Activated naive CD8-positive, alpha-beta T cell (primary cell): ENCODE data around the gene TAF9.
"Not testable (repeated sequence)": the region's sequence is repeated elsewhere in the genome, so short reads cannot be mapped to it uniquely, and the experiment has no call there.

Source experiments
- H3K27ac Mint-ChIP-seq: one replicate; pipeline ENCODE4 v1.8.0; 2021; ENCODE audit warnings: mixed read lengths
- H3K27me3 Mint-ChIP-seq: one replicate; pipeline ENCODE4 v1.8.0; 2021; ENCODE audit warnings: mixed read lengths
- H3K36me3 Mint-ChIP-seq: one replicate; pipeline ENCODE4 v1.8.0; 2021; ENCODE audit warnings: mixed read lengths
- H3K4me1 Mint-ChIP-seq: one replicate; pipeline ENCODE4 v1.8.0; 2021; ENCODE audit warnings: low read depth, mixed read lengths
- H3K4me3 Mint-ChIP-seq: one replicate; pipeline ENCODE4 v1.8.0; 2021; ENCODE audit warnings: mild to moderate bottlenecking, mixed read lengths
- H3K9me3 Mint-ChIP-seq: one replicate; pipeline ENCODE4 v1.8.0; 2021; ENCODE audit warnings: low read depth, mixed read lengths

TAF9 gene

GRCh38 chr5:69369340-69370121, at the start of gene TAF9, which contains the start of the genes AK6 and RAD17:
TAF9 (minus strand) TSS chr5:69369520; CDS start chr5:69365737, 3,783 bp downstream.
AK6 (minus strand) TSS chr5:69369520; CDS start chr5:69369490, 30 bp downstream.
RAD17 (plus strand) TSS chr5:69369818; CDS start chr5:69372209, 2,391 bp downstream.
- Mint-ChIP-seq H3K4me1 (peaks cover 43% of the 10 kb centered on the region), H3K36me3 (peaks cover 3% of the 10 kb centered on the region), H3K27me3 (no peaks in the 10 kb centered on the region), H3K4me3 (peak within 1 kb of the TSS; percentile 97), H3K27ac (peak within 1 kb of the TSS; percentile 98), H3K9me3 (no peaks in the 10 kb centered on the region)

GRCh38 chr5:69418554-69418953, 49.2 kb upstream of the TAF9 start:
- peaks cover 12% of the 10 kb centered on the region for H3K4me1 Mint-ChIP-seq
- H3K9me3 Mint-ChIP-seq, result no peaks in the 10 kb centered on the region
- H3K36me3 Mint-ChIP-seq, result peaks cover 8% of the 10 kb centered on the region
- H3K27ac Mint-ChIP-seq, result no peak overlapping the region
- no peaks in the 10 kb centered on the region for H3K27me3 Mint-ChIP-seq
- no peak overlapping the region for H3K4me3 Mint-ChIP-seq

GRCh38 chr5:69416699-69417098, 47.4 kb upstream of the TAF9 start:
- no peaks in the 10 kb centered on the region for H3K9me3 Mint-ChIP-seq
- peaks cover 12% of the 10 kb centered on the region for H3K4me1 Mint-ChIP-seq
- no peaks in the 10 kb centered on the region for H3K27me3 Mint-ChIP-seq
- H3K36me3 Mint-ChIP-seq, result peaks cover 7% of the 10 kb centered on the region
- H3K4me3 Mint-ChIP-seq, result peak overlapping the region; percentile 15
- no peak overlapping the region for H3K27ac Mint-ChIP-seq

- H3K4me3 Mint-ChIP-seq, result peak overlapping the region; percentile 79
- peaks cover 11% of the 10 kb centered on the region for H3K36me3 Mint-ChIP-seq
- H3K9me3 Mint-ChIP-seq, result no peaks in the 10 kb centered on the region
- no peaks in the 10 kb centered on the region for H3K27me3 Mint-ChIP-seq
- peaks cover 12% of the 10 kb centered on the region for H3K4me1 Mint-ChIP-seq
- no peak overlapping the region for H3K27ac Mint-ChIP-seq
Observed at GRCh38 chr5:69416180-69416579, 46.9 kb upstream of the TAF9 start.

- Mint-ChIP-seq H3K9me3 (no peaks in the 10 kb centered on the region), H3K4me3 (peak overlapping the region; percentile 79), H3K36me3 (peaks cover 11% of the 10 kb centered on the region), H3K27ac (no peak overlapping the region), H3K4me1 (peaks cover 12% of the 10 kb centered on the region), H3K27me3 (no peaks in the 10 kb centered on the region)
Observed at GRCh38 chr5:69415584-69415958, 46.3 kb upstream of the TAF9 start.

- peaks cover 12% of the 10 kb centered on the region for H3K4me1 Mint-ChIP-seq
- no peaks in the 10 kb centered on the region for H3K27me3 Mint-ChIP-seq
- no peaks in the 10 kb centered on the region for H3K9me3 Mint-ChIP-seq
- peak within 1 kb of the TSS; percentile 25 for H3K27ac Mint-ChIP-seq
- peak within 1 kb of the TSS; percentile 81 for H3K4me3 Mint-ChIP-seq
- H3K36me3 Mint-ChIP-seq, result peaks cover 11% of the 10 kb centered on the region
Observed at GRCh38 chr5:69414885-69415583, 45.7 kb upstream of the TAF9 start, which contains the start of gene MARVELD2. MARVELD2 (plus strand) TSS chr5:69415116; CDS start chr5:69419386, 4,270 bp downstream.

GRCh38 chr5:69404659-69405330, 35.5 kb upstream of the TAF9 start:
- H3K27ac Mint-ChIP-seq, result no peak overlapping the region
- H3K27me3 Mint-ChIP-seq, result no peaks in the 10 kb centered on the region
- H3K4me3 Mint-ChIP-seq, result no peak overlapping the region
- no peaks in the 10 kb centered on the region for H3K4me1 Mint-ChIP-seq
- H3K36me3 Mint-ChIP-seq, result peaks cover 19% of the 10 kb centered on the region
- no peaks in the 10 kb centered on the region for H3K9me3 Mint-ChIP-seq

- H3K36me3 Mint-ChIP-seq, result no peaks in the 10 kb centered on the region
- no peak overlapping the region for H3K27ac Mint-ChIP-seq
- H3K4me3 Mint-ChIP-seq, result no peak overlapping the region
- no peaks in the 10 kb centered on the region for H3K27me3 Mint-ChIP-seq
- no peaks in the 10 kb centered on the region for H3K9me3 Mint-ChIP-seq
- no peaks in the 10 kb centered on the region for H3K4me1 Mint-ChIP-seq
Observed at GRCh38 chr5:69378376-69378775, 9.1 kb upstream of the TAF9 start.

GRCh38 chr5:69374911-69375446, 5.7 kb upstream of the TAF9 start:
- H3K36me3 Mint-ChIP-seq, result no peaks in the 10 kb centered on the region
- no peak overlapping the region for H3K4me3 Mint-ChIP-seq
- H3K27ac Mint-ChIP-seq, result no peak overlapping the region
- no peaks in the 10 kb centered on the region for H3K27me3 Mint-ChIP-seq
- peaks cover 13% of the 10 kb centered on the region for H3K4me1 Mint-ChIP-seq
- no peaks in the 10 kb centered on the region for H3K9me3 Mint-ChIP-seq

GRCh38 chr5:69372394-69372793, 3.1 kb upstream of the TAF9 start:
- H3K36me3 Mint-ChIP-seq, result no peaks in the 10 kb centered on the region
- peaks cover 21% of the 10 kb centered on the region for H3K4me1 Mint-ChIP-seq
- no peak overlapping the region for H3K4me3 Mint-ChIP-seq
- no peaks in the 10 kb centered on the region for H3K9me3 Mint-ChIP-seq
- H3K27me3 Mint-ChIP-seq, result no peaks in the 10 kb centered on the region
- H3K27ac Mint-ChIP-seq, result no peak overlapping the region

GRCh38 chr5:69370335-69370734, 1.0 kb upstream of the TAF9 start:
- not testable (repeated sequence) for H3K27me3 Mint-ChIP-seq, H3K36me3 Mint-ChIP-seq, H3K9me3 Mint-ChIP-seq
- peak overlapping the region; percentile 95 for H3K27ac Mint-ChIP-seq
- H3K4me3 Mint-ChIP-seq, result peak overlapping the region; percentile 93
- H3K4me1 Mint-ChIP-seq, result peaks cover 36% of the 10 kb centered on the region

- Mint-ChIP-seq H3K4me1 (peaks cover 47% of the 10 kb centered on the region), H3K9me3 (no peaks in the 10 kb centered on the region), H3K4me3 (peak overlapping the region; percentile 97), H3K27me3 (no peaks in the 10 kb centered on the region), H3K36me3 (peaks cover 3% of the 10 kb centered on the region), H3K27ac (peak overlapping the region; percentile 98)
Observed at GRCh38 chr5:69368458-69369339, 621 bp downstream of the TAF9 start.

GRCh38 chr5:69367697-69368279, 1.5 kb downstream of the TAF9 start:
- peak overlapping the region; percentile 98 for H3K27ac Mint-ChIP-seq
- peak overlapping the region; percentile 97 for H3K4me3 Mint-ChIP-seq
- H3K27me3 Mint-ChIP-seq, result no peaks in the 10 kb centered on the region
- H3K4me1 Mint-ChIP-seq, result peaks cover 49% of the 10 kb centered on the region
- no peaks in the 10 kb centered on the region for H3K9me3 Mint-ChIP-seq
- peaks cover 3% of the 10 kb centered on the region for H3K36me3 Mint-ChIP-seq

- Mint-ChIP-seq H3K4me3 (no peak overlapping the region), H3K36me3 (peaks cover 3% of the 10 kb centered on the region), H3K9me3 (no peaks in the 10 kb centered on the region), H3K27ac (peak overlapping the region; percentile 41), H3K4me1 (peaks cover 38% of the 10 kb centered on the region), H3K27me3 (no peaks in the 10 kb centered on the region)
Observed at GRCh38 chr5:69364850-69365249, 4.5 kb downstream of the TAF9 start.
